HEK293 (cell line): Measurements from ENCODE around the gene EBF4.

ENCODE experiments used
- CTCF ChIA-PET: fragments of 350-600 bp; formaldehyde crosslinking; extraction: SDS; loops from one replicate; lab custom pipeline; 2021; ENCODE audit warnings: antibody characterized with exemption; lab: Yijun Ruan, JAX
- POLR2A ChIA-PET: fragments of 300-600 bp; formaldehyde crosslinking; extraction: SDS; loops from one replicate; lab custom pipeline; 2020; ENCODE audit warnings: antibody characterized with exemption, inconsistent platforms; lab: Yijun Ruan, JAX
- H3K27ac ChIP-seq: fragments of 200-500 bp; sonication (Bioruptor generic); 2 replicates; pipeline ENCODE4 v1.5.1; 2014; ENCODE audit warnings: low read depth, low read length, control low read depth, inconsistent platforms; ENCODE audit errors: extremely low read depth
- H3K36me3 ChIP-seq, 2 experiments: fragments of 200-500 bp in 1 of 2; sonication (Bioruptor generic) in 1 of 2; 1 replicate in 1 of 2; 2 replicates in 1 of 2; pipeline ENCODE4 v1.5.1; 2014 to 2017; ENCODE audit warnings: inconsistent platforms in 2 of 2, low read length in 2 of 2; ENCODE audit not compliant: control insufficient read depth in 2 of 2, insufficient read depth in 1 of 2
- H3K4me1 ChIP-seq: fragments of 200-500 bp; sonication (Bioruptor generic); 2 replicates; pipeline ENCODE4 v1.5.1; 2014; ENCODE audit warnings: mild to moderate bottlenecking, low read length, inconsistent platforms; ENCODE audit not compliant: control insufficient read depth, insufficient read depth
- H3K4me3 ChIP-seq: 2 replicates; pipeline ENCODE4 v1.5.1; 2011; ENCODE audit warnings: low read depth, mild to moderate bottlenecking, control low read depth, low read length, moderate library complexity
- H3K9me3 ChIP-seq: fragments of 200-500 bp; sonication (Bioruptor generic); 2 replicates; pipeline ENCODE4 v1.5.1; 2014; ENCODE audit warnings: low read depth, low read length, inconsistent platforms; ENCODE audit not compliant: control insufficient read depth, insufficient read depth
- FEZF1 ChIP-seq: fragments of 450-650 bp; formaldehyde crosslinking; IDR thresholded peaks from 2 replicates; pipeline ENCODE4 v1.5.1; 2016; ENCODE audit warnings: missing biosample characterization, missing genetic modification characterization
- GLIS1 ChIP-seq: fragments of 450-650 bp; formaldehyde crosslinking; IDR thresholded peaks from 2 replicates; pipeline ENCODE4 v1.5.1; 2016; ENCODE audit warnings: missing biosample characterization, missing genetic modification characterization
- KLF1 ChIP-seq: fragments of 450-650 bp; formaldehyde crosslinking; IDR thresholded peaks from 2 replicates; pipeline ENCODE4 v1.5.1; 2016; ENCODE audit warnings: missing biosample characterization, missing genetic modification characterization
- ZBTB21 ChIP-seq: fragments of 450-650 bp; formaldehyde crosslinking; IDR thresholded peaks from 2 replicates; pipeline ENCODE4 v1.5.1; 2017; ENCODE audit warnings: missing biosample characterization, missing genetic modification characterization
- ZNF214 ChIP-seq: fragments of 450-650 bp; formaldehyde crosslinking; IDR thresholded peaks from 2 replicates; pipeline ENCODE4 v1.5.1; 2017; ENCODE audit warnings: missing biosample characterization, mild to moderate bottlenecking, missing genetic modification characterization, borderline replicate concordance
- ZNF23 ChIP-seq: fragments of 450-650 bp; formaldehyde crosslinking; IDR thresholded peaks from 2 replicates; pipeline ENCODE4 v1.5.1; 2016; ENCODE audit warnings: missing biosample characterization, missing genetic modification characterization, borderline replicate concordance
- ZNF341 ChIP-seq: fragments of 450-650 bp; formaldehyde crosslinking; IDR thresholded peaks from 2 replicates; pipeline ENCODE4; 2016; ENCODE audit warnings: low read depth, missing biosample characterization, missing genetic modification characterization
- ZNF354C ChIP-seq: fragments of 450-650 bp; formaldehyde crosslinking; IDR thresholded peaks from 2 replicates; pipeline ENCODE4 v1.5.1; 2016; ENCODE audit warnings: missing biosample characterization, missing genetic modification characterization, low read depth, borderline replicate concordance
- ZNF37A ChIP-seq: fragments of 450-650 bp; IDR thresholded peaks from 2 replicates; pipeline ENCODE4 v1.5.1; 2018; ENCODE audit warnings: missing biosample characterization, missing genetic modification characterization
- ZNF433 ChIP-seq: fragments of 450-650 bp; formaldehyde crosslinking; IDR thresholded peaks from 2 replicates; pipeline ENCODE4 v1.5.1; 2016; ENCODE audit warnings: missing biosample characterization, missing genetic modification characterization, low read depth
- ZNF555 ChIP-seq: fragments of 450-650 bp; formaldehyde crosslinking; conservative IDR thresholded peaks from 2 replicates; pipeline ENCODE4 v1.5.1; 2017; ENCODE audit warnings: missing biosample characterization, mild to moderate bottlenecking, missing genetic modification characterization, inconsistent platforms
- ZNF626 ChIP-seq: fragments of 450-650 bp; sonication (Bioruptor Pico); formaldehyde crosslinking; IDR thresholded peaks from 2 replicates; pipeline ENCODE4 v1.5.1; 2018; ENCODE audit warnings: missing biosample characterization, missing genetic modification characterization, inconsistent platforms
- TF ChIP-seq, protein P1 (sequence below): fragments of 450-650 bp; formaldehyde crosslinking; IDR thresholded peaks from 2 replicates; pipeline ENCODE4 v1.5.1; 2016; ENCODE audit warnings: missing biosample characterization, missing genetic modification characterization
- TF ChIP-seq, protein P2 (sequence below): fragments of 450-650 bp; formaldehyde crosslinking; IDR thresholded peaks from 2 replicates; pipeline ENCODE4 v1.5.1; 2016; ENCODE audit warnings: missing biosample characterization, missing genetic modification characterization
- TF ChIP-seq, protein P3 (sequence below): fragments of 450-650 bp; formaldehyde crosslinking; IDR thresholded peaks from 2 replicates; pipeline ENCODE4 v1.5.1; 2016; ENCODE audit warnings: missing biosample characterization, missing genetic modification characterization
- TF ChIP-seq, protein P4 (sequence below): fragments of 450-650 bp; formaldehyde crosslinking; IDR thresholded peaks from 2 replicates; pipeline ENCODE4 v1.5.1; 2016; ENCODE audit warnings: missing biosample characterization, missing genetic modification characterization
- TF ChIP-seq, protein P5 (sequence below): fragments of 450-650 bp; formaldehyde crosslinking; IDR thresholded peaks from 2 replicates; pipeline ENCODE4 v1.5.1; 2016; ENCODE audit warnings: missing biosample characterization, missing genetic modification characterization, borderline replicate concordance

The EBF4 gene

DNA sequence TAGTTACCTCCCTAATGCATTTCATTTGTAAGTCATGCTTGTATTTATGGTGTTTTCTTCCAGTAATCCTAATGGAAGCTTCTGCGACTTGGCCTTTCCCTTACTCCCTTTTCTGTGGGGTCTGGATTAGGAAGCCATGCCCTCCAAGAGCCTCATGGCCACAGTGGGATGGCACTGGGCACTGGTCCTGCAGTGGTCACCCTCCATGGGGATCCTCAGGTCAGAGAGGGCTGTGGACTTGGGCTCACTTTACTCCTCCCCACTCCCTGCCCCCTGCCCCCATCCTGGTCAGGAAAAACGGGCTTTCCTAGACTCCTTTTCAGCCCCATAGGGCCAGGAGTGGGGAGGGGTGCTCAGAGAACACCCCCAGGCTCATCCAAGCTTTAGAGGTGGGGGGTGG, 49.9 kb downstream of the EBF4 start:
- TF ChIP-seq, protein P1, sequence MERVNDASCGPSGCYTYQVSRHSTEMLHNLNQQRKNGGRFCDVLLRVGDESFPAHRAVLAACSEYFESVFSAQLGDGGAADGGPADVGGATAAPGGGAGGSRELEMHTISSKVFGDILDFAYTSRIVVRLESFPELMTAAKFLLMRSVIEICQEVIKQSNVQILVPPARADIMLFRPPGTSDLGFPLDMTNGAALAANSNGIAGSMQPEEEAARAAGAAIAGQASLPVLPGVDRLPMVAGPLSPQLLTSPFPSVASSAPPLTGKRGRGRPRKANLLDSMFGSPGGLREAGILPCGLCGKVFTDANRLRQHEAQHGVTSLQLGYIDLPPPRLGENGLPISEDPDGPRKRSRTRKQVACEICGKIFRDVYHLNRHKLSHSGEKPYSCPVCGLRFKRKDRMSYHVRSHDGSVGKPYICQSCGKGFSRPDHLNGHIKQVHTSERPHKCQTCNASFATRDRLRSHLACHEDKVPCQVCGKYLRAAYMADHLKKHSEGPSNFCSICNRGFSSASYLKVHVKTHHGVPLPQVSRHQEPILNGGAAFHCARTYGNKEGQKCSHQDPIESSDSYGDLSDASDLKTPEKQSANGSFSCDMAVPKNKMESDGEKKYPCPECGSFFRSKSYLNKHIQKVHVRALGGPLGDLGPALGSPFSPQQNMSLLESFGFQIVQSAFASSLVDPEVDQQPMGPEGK (tag by site-specific recombination), result no peak
- TF ChIP-seq GLIS1 (tag by site-specific recombination), result no peak
- TF ChIP-seq, protein P2, sequence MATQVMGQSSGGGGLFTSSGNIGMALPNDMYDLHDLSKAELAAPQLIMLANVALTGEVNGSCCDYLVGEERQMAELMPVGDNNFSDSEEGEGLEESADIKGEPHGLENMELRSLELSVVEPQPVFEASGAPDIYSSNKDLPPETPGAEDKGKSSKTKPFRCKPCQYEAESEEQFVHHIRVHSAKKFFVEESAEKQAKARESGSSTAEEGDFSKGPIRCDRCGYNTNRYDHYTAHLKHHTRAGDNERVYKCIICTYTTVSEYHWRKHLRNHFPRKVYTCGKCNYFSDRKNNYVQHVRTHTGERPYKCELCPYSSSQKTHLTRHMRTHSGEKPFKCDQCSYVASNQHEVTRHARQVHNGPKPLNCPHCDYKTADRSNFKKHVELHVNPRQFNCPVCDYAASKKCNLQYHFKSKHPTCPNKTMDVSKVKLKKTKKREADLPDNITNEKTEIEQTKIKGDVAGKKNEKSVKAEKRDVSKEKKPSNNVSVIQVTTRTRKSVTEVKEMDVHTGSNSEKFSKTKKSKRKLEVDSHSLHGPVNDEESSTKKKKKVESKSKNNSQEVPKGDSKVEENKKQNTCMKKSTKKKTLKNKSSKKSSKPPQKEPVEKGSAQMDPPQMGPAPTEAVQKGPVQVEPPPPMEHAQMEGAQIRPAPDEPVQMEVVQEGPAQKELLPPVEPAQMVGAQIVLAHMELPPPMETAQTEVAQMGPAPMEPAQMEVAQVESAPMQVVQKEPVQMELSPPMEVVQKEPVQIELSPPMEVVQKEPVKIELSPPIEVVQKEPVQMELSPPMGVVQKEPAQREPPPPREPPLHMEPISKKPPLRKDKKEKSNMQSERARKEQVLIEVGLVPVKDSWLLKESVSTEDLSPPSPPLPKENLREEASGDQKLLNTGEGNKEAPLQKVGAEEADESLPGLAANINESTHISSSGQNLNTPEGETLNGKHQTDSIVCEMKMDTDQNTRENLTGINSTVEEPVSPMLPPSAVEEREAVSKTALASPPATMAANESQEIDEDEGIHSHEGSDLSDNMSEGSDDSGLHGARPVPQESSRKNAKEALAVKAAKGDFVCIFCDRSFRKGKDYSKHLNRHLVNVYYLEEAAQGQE, result no peak
- no peak for TF ChIP-seq ZNF214
- no peak for TF ChIP-seq ZNF626 (tag by site-specific recombination)
- TF ChIP-seq ZNF37A (tag by site-specific recombination), result no peak
- TF ChIP-seq ZNF23 (tag by site-specific recombination), result no peak
- TF ChIP-seq KLF1 (tag by site-specific recombination), result no peak
- TF ChIP-seq, protein P3, sequence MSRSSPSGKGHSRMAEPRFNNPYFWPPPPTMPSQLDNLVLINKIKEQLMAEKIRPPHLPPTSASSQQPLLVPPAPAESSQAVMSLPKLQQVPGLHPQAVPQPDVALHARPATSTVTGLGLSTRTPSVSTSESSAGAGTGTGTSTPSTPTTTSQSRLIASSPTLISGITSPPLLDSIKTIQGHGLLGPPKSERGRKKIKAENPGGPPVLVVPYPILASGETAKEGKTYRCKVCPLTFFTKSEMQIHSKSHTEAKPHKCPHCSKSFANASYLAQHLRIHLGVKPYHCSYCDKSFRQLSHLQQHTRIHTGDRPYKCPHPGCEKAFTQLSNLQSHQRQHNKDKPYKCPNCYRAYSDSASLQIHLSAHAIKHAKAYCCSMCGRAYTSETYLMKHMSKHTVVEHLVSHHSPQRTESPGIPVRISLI (tag by site-specific recombination), result no peak
- no peak for TF ChIP-seq ZBTB21 (tag by site-specific recombination)
- TF ChIP-seq ZNF433, result no peak
- TF ChIP-seq, all 188 proteins: peak for 0
- no peak overlapping the region for H3K27ac ChIP-seq

DNA sequence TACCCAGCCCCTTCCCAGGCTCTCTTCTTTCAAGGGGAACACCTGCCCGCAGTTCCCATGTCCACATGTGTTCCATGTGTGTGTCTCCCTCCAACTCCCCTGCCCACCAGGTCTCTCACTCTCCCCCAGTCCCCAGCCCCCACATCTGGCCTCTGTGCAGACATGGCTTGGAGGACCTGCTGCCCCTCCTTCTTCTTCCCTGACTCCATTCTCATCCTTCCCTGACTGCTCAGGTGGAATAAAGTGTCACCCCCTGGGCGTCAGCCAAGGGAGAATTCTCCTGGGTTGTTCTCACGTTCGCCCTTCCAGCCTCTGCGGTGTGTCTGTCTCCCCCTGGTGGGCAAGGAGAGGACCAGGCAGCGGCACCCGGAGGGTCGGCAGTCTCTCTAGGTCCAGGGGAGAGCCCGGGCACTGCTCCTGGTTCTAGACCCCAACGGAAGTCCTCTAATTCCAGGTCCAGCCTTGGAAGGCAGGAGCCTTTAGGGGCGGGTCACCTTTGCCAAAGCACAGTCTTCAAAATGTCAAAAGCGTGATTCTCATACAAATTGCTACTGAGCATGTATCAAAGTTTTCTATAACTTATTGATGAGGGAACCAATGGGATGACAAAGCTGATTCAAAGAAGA, 50.5 kb downstream of the EBF4 start:
- H3K27ac ChIP-seq, result no peak overlapping the region
- no peaks in the 10 kb centered on the region for H3K9me3 ChIP-seq
- no peaks in the 10 kb centered on the region; a peak in 1 of 3 replicates for H3K36me3 ChIP-seq
- POLR2A ChIA-PET, result no interaction called here
- H3K4me1 ChIP-seq, result no peaks in the 10 kb centered on the region
- H3K4me3 ChIP-seq, result no peak overlapping the region
- CTCF ChIA-PET, result interaction anchor here (0.5 to 3.3 kb wide), 34 partner anchors 9 to 1654 kb away, joined by 3 to 29 read pairs (median 4); no protein-coding TSS in a partner anchor
- TF ChIP-seq, protein P4, sequence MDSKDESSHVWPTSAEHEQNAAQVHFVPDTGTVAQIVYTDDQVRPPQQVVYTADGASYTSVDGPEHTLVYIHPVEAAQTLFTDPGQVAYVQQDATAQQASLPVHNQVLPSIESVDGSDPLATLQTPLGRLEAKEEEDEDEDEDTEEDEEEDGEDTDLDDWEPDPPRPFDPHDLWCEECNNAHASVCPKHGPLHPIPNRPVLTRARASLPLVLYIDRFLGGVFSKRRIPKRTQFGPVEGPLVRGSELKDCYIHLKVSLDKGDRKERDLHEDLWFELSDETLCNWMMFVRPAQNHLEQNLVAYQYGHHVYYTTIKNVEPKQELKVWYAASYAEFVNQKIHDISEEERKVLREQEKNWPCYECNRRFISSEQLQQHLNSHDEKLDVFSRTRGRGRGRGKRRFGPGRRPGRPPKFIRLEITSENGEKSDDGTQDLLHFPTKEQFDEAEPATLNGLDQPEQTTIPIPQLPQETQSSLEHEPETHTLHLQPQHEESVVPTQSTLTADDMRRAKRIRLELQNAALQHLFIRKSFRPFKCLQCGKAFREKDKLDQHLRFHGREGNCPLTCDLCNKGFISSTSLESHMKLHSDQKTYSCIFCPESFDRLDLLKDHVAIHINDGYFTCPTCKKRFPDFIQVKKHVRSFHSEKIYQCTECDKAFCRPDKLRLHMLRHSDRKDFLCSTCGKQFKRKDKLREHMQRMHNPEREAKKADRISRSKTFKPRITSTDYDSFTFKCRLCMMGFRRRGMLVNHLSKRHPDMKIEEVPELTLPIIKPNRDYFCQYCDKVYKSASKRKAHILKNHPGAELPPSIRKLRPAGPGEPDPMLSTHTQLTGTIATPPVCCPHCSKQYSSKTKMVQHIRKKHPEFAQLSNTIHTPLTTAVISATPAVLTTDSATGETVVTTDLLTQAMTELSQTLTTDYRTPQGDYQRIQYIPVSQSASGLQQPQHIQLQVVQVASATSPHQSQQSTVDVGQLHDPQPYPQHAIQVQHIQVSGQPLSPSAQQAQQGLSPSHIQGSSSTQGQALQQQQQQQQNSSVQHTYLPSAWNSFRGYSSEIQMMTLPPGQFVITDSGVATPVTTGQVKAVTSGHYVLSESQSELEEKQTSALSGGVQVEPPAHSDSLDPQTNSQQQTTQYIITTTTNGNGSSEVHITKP (tag by site-specific recombination), result no peak
- TF ChIP-seq FEZF1 (tag by site-specific recombination) (no peak), ZNF354C (tag by site-specific recombination) (no peak), ZNF341 (tag by site-specific recombination) (no peak), GLIS1 (tag by site-specific recombination) (peak; percentile 83), ZNF555 (tag by site-specific recombination) (no peak)
- TF ChIP-seq, protein P5, sequence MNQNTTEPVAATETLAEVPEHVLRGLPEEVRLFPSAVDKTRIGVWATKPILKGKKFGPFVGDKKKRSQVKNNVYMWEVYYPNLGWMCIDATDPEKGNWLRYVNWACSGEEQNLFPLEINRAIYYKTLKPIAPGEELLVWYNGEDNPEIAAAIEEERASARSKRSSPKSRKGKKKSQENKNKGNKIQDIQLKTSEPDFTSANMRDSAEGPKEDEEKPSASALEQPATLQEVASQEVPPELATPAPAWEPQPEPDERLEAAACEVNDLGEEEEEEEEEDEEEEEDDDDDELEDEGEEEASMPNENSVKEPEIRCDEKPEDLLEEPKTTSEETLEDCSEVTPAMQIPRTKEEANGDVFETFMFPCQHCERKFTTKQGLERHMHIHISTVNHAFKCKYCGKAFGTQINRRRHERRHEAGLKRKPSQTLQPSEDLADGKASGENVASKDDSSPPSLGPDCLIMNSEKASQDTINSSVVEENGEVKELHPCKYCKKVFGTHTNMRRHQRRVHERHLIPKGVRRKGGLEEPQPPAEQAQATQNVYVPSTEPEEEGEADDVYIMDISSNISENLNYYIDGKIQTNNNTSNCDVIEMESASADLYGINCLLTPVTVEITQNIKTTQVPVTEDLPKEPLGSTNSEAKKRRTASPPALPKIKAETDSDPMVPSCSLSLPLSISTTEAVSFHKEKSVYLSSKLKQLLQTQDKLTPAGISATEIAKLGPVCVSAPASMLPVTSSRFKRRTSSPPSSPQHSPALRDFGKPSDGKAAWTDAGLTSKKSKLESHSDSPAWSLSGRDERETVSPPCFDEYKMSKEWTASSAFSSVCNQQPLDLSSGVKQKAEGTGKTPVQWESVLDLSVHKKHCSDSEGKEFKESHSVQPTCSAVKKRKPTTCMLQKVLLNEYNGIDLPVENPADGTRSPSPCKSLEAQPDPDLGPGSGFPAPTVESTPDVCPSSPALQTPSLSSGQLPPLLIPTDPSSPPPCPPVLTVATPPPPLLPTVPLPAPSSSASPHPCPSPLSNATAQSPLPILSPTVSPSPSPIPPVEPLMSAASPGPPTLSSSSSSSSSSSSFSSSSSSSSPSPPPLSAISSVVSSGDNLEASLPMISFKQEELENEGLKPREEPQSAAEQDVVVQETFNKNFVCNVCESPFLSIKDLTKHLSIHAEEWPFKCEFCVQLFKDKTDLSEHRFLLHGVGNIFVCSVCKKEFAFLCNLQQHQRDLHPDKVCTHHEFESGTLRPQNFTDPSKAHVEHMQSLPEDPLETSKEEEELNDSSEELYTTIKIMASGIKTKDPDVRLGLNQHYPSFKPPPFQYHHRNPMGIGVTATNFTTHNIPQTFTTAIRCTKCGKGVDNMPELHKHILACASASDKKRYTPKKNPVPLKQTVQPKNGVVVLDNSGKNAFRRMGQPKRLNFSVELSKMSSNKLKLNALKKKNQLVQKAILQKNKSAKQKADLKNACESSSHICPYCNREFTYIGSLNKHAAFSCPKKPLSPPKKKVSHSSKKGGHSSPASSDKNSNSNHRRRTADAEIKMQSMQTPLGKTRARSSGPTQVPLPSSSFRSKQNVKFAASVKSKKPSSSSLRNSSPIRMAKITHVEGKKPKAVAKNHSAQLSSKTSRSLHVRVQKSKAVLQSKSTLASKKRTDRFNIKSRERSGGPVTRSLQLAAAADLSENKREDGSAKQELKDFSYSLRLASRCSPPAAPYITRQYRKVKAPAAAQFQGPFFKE (tag by site-specific recombination), result no peak

More for the DNA sequence above, 49.9 kb downstream of the EBF4 start:
- Histone ChIP-seq H3K36me3 (no peaks in the 10 kb centered on the region; a peak in 1 of 3 replicates), H3K4me3 (no peak overlapping the region), H3K4me1 (no peaks in the 10 kb centered on the region), H3K9me3 (no peaks in the 10 kb centered on the region)
- POLR2A ChIA-PET, result no interaction called here
- CTCF ChIA-PET, result interaction anchor here (0.6 to 3.3 kb wide), 14 partner anchors 9 to 1653 kb away, joined by 3 to 29 read pairs (median 4); no protein-coding TSS in a partner anchor
